Activated CD4-positive, alpha-beta T cell treated with anti-CD3 and anti-CD28 coated beads, Interleukin-2, Interleukin-4, amounts not matched to agents 100 ng/mL and 50 ng/mL, durations not matched to agents 16 hours and 8 hours (primary cell): Measurements from ENCODE around the gene SRPX.

Source experiments
- DNase-seq: peaks from one replicate; pipeline ENCODE4 v3.0.0-alpha.2; 2020; ENCODE audit warnings: low spot score

The SRPX gene

GRCh38 chrX:38138157-38138891, 82.3 kb downstream of the SRPX start:
- DNase-seq = no peak

- no peak for DNase-seq
Measured at GRCh38 chrX:38129366-38129765, 91.3 kb downstream of the SRPX start.

GRCh38 chrX:38127961-38128360, 92.7 kb downstream of the SRPX start:
- no peak for DNase-seq

- no peak for DNase-seq
Measured at GRCh38 chrX:38126179-38126578, 94.5 kb downstream of the SRPX start.

- DNase-seq = no peak
Measured at GRCh38 chrX:38124000-38124399, 96.7 kb downstream of the SRPX start.

- DNase-seq = no peak
Measured at GRCh38 chrX:38117485-38117884, 103.2 kb downstream of the SRPX start.

- DNase-seq = no peak
Measured at GRCh38 chrX:38116706-38117105, 104.0 kb downstream of the SRPX start.

- no peak for DNase-seq
Measured at GRCh38 chrX:38112566-38112965, 108.1 kb downstream of the SRPX start.

GRCh38 chrX:38111196-38111595, 109.5 kb downstream of the SRPX start:
- DNase-seq = no peak

GRCh38 chrX:38110231-38110630, 110.4 kb downstream of the SRPX start:
- DNase-seq = no peak

- DNase-seq = no peak
Measured at GRCh38 chrX:38109042-38109898, 111.4 kb downstream of the SRPX start.

- no peak for DNase-seq
Measured at GRCh38 chrX:38108364-38108763, 112.3 kb downstream of the SRPX start.

- no peak for DNase-seq
Measured at GRCh38 chrX:38106991-38107655, 113.5 kb downstream of the SRPX start.

- DNase-seq = no peak
Measured at GRCh38 chrX:38105216-38105725, 115.4 kb downstream of the SRPX start.

GRCh38 chrX:38103857-38104812, 116.5 kb downstream of the SRPX start:
- DNase-seq = no peak

GRCh38 chrX:38102875-38103274, 117.8 kb downstream of the SRPX start:
- no peak for DNase-seq

GRCh38 chrX:38102240-38102639, 118.4 kb downstream of the SRPX start:
- no peak for DNase-seq

- DNase-seq = no peak
Measured at GRCh38 chrX:38099688-38100087, 121.0 kb downstream of the SRPX start.
